ENCODE data around the gene CXorf66.
A peak's percentile ranks its signal among the peaks of the same experiment; 100 is the strongest.

- TF ChIP-seq RAD21 (IDR thresholded peaks at IDR 0.05), result no peak
- no peak for TF ChIP-seq GABPA (IDR thresholded peaks at IDR 0.05 in 1 of 2, conservative IDR thresholded peaks at IDR 0.05 in 1 of 2)
- TF ChIP-seq EGR1 (IDR thresholded peaks at IDR 0.05; ENCODE audit: low read depth in 2 of 2), result no peak
- no peak for TF ChIP-seq CTCF (IDR thresholded peaks at IDR 0.05; ENCODE audit: low read depth, low read length, missing input control)
- TF ChIP-seq JUND (IDR thresholded peaks at IDR 0.05), result peak in 1 of 2 donors; percentile 35
- TF ChIP-seq, protein P1, sequence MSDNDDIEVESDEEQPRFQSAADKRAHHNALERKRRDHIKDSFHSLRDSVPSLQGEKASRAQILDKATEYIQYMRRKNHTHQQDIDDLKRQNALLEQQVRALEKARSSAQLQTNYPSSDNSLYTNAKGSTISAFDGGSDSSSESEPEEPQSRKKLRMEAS (IDR thresholded peaks at IDR 0.05), result no peak
- no peak for TF ChIP-seq HNF4G (IDR thresholded peaks at IDR 0.05)
- TF ChIP-seq TAF1 (conservative IDR thresholded peaks at IDR 0.05), result no peak
- TF ChIP-seq REST (IDR thresholded peaks at IDR 0.05), result no peak
- no peak for TF ChIP-seq YY1 (IDR thresholded peaks at IDR 0.05)
- TF ChIP-seq SP1 (IDR thresholded peaks at IDR 0.05), result peak; percentile 31
- TF ChIP-seq HNF4A (conservative IDR thresholded peaks at IDR 0.05), result peak; percentile 41 to 52
- TF ChIP-seq RXRA (IDR thresholded peaks at IDR 0.05), result peak in 1 of 2 donors; percentile 70
Observed at GRCh38 chrX:139982856-139983255, 17.5 kb upstream of the CXorf66 start.

Measured in liver (tissue), 3 donors.